OCI-LY3 (cell line): ENCODE data around the gene DDX31.

Experiments used
- H2AFZ ChIP-seq: fragments of 200-600, 300-600 bp; shearing (Covaris generic); 2 replicates; pipeline ENCODE4 v1.6.0; 2014; ENCODE audit warnings: antibody characterized with exemption, low read depth, low read length
- H3K27ac ChIP-seq: fragments of 200-600, 300-600 bp; sonication (generic); 2 replicates; pipeline ENCODE4 v1.5.1; 2014; ENCODE audit warnings: mild to moderate bottlenecking, low read length, moderate library complexity, mixed read lengths
- H3K27me3 ChIP-seq: fragments of 200-600, 300-600 bp; sonication (generic); 2 replicates; pipeline ENCODE4 v1.6.1; 2014; ENCODE audit warnings: low read depth, low read length, mixed read lengths
- H3K36me3 ChIP-seq: fragments of 200-600, 300-600 bp; sonication (generic); replicated peaks from 2 replicates; pipeline ENCODE3; 2014; ENCODE audit warnings: low read depth, low read length, mixed read lengths
- H3K4me1 ChIP-seq: fragments of 300-600, 200-600 bp; sonication (generic); 2 replicates; pipeline ENCODE4 v1.6.1; 2014; ENCODE audit warnings: low read length, mixed read lengths
- H3K4me2 ChIP-seq: fragments of 200-600, 300-600 bp; sonication (generic); 2 replicates; pipeline ENCODE4 v1.6.1; 2014; ENCODE audit warnings: low read length, mixed read lengths
- H3K4me3 ChIP-seq: fragments of 300-600, 200-600 bp; sonication (generic); 2 replicates; pipeline ENCODE4 v1.5.1; 2014; ENCODE audit warnings: antibody characterized with exemption, mild to moderate bottlenecking, low read length, moderate library complexity
- H3K79me2 ChIP-seq: fragments of 300-600, 200-600 bp; shearing (Covaris generic); 2 replicates; pipeline ENCODE4 v1.6.1; 2014; ENCODE audit warnings: mild to moderate bottlenecking, low read length, mixed read lengths
- H3K9ac ChIP-seq: fragments of 300-600, 200-600 bp; shearing (Covaris generic); 2 replicates; pipeline ENCODE4 v1.6.0; 2014; ENCODE audit warnings: mild to moderate bottlenecking, low read length, moderate library complexity
- H3K9me3 ChIP-seq: fragments of 200-600, 300-600 bp; shearing (Covaris generic); 2 replicates; pipeline ENCODE4 v1.6.1; 2014; ENCODE audit warnings: low read length, mixed read lengths; ENCODE audit not compliant: insufficient read depth
- H4K20me1 ChIP-seq: fragments of 200-600, 300-600 bp; sonication (generic); 2 replicates; pipeline ENCODE4 v1.6.1; 2016; ENCODE audit warnings: low read length, mixed read lengths; ENCODE audit not compliant: insufficient read depth
- EZH2phosphoT487 ChIP-seq: fragments of 200-600 bp; shearing (Covaris generic); IDR thresholded peaks from 2 replicates; pipeline ENCODE4 v1.6.1; 2018; ENCODE audit warnings: antibody characterized with exemption, mixed run types, low read depth
- TF ChIP-seq, protein P1 (sequence below): fragments of 200-600, 300-600 bp; sonication (generic); IDR thresholded peaks from 2 replicates; pipeline ENCODE4 v1.5.1; 2014; ENCODE audit warnings: antibody characterized with exemption, low read length, low read depth

The DDX31 gene

DNA sequence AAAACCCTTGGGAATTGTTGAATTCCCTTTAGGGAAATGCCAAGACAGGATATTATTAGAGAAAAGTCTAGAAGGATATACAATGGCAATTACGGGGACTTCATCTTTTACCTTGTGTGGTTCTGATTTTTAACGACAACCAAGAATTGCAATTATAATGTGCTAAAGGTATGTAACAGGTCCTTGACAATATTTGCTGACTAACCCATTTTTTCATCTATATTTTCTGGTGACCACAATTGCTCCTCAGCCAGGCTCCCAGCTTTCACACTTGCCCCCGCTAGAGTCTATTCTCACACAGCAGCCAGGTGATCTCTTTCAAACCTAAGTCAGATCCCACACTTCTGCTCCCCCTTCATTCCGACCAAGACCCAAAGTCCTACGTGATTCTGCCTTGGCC lies 53.1 kb downstream of the DDX31 start:
- Histone ChIP-seq H3K79me2 (no peaks in the 10 kb centered on the region), H2AFZ (no peak overlapping the region), H3K4me3 (no peak overlapping the region), H3K27me3 (no peaks in the 10 kb centered on the region), H3K4me2 (no peak overlapping the region), H3K27ac (no peak overlapping the region), H3K9ac (no peak overlapping the region), H3K4me1 (no peaks in the 10 kb centered on the region), H3K9me3 (no peaks in the 10 kb centered on the region), H4K20me1 (no peaks in the 10 kb centered on the region), H3K36me3 (peaks cover 60% of the 10 kb centered on the region)
- no peak for TF ChIP-seq EZH2phosphoT487
- TF ChIP-seq, protein P1, sequence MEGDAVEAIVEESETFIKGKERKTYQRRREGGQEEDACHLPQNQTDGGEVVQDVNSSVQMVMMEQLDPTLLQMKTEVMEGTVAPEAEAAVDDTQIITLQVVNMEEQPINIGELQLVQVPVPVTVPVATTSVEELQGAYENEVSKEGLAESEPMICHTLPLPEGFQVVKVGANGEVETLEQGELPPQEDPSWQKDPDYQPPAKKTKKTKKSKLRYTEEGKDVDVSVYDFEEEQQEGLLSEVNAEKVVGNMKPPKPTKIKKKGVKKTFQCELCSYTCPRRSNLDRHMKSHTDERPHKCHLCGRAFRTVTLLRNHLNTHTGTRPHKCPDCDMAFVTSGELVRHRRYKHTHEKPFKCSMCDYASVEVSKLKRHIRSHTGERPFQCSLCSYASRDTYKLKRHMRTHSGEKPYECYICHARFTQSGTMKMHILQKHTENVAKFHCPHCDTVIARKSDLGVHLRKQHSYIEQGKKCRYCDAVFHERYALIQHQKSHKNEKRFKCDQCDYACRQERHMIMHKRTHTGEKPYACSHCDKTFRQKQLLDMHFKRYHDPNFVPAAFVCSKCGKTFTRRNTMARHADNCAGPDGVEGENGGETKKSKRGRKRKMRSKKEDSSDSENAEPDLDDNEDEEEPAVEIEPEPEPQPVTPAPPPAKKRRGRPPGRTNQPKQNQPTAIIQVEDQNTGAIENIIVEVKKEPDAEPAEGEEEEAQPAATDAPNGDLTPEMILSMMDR: no peak

DNA sequence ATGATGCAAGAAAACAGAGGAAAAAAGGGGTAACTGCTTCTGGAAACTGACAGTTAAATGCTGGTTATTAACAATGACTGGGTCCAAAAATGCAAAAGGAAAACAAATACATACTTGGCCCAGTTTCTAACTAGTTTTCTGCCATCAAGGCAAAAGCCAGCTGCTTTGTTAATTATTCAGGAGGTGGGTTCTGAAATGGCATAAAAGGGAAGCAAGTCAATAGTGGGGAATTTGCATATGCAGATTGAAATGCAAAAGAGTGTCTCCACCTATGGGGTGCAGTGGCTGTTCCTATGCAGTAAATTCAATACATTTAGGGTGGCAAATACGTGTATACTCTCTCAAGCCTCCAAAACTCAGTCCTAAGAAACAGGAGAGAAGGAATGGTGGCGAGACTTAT lies 54.0 kb downstream of the DDX31 start:
- Histone ChIP-seq H3K9me3 (no peaks in the 10 kb centered on the region), H3K27me3 (no peaks in the 10 kb centered on the region), H3K4me2 (no peak overlapping the region), H3K36me3 (peaks cover 65% of the 10 kb centered on the region), H3K27ac (no peak overlapping the region), H3K4me3 (no peak overlapping the region), H4K20me1 (no peaks in the 10 kb centered on the region), H3K9ac (no peak overlapping the region), H2AFZ (no peak overlapping the region), H3K79me2 (no peaks in the 10 kb centered on the region), H3K4me1 (no peaks in the 10 kb centered on the region)
- TF ChIP-seq, protein P1: no peak
- TF ChIP-seq EZH2phosphoT487: no peak

DNA sequence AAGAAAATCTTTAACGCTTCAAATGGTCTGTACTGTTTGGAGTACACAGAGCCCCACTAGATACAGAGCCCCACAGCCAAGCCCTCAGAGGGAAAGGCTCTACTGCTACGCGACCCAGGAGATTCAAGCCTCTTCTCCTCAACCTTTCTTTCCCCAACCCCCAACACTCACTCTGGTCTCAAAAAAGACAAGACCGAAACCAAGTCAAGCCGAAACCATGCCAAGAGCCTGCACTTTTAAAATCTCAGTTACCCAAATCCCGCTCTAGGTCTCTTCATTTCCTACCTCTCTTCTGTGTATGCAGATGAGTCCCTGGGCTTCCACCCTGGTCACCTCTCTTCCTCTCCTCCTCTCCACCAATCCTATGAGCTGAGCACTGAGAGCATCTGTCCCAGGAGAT lies 55.5 kb downstream of the DDX31 start:
- TF ChIP-seq, protein P1: no peak
- no peak for TF ChIP-seq EZH2phosphoT487
- H3K9ac ChIP-seq: no peak overlapping the region
- H3K36me3 ChIP-seq: peaks cover 64% of the 10 kb centered on the region
- H3K27ac ChIP-seq: no peak overlapping the region
- H3K4me3 ChIP-seq: no peak overlapping the region
- H3K27me3 ChIP-seq: no peaks in the 10 kb centered on the region
- no peaks in the 10 kb centered on the region for H3K4me1 ChIP-seq
- no peaks in the 10 kb centered on the region for H4K20me1 ChIP-seq
- H2AFZ ChIP-seq: no peak overlapping the region
- no peak overlapping the region for H3K4me2 ChIP-seq
- H3K9me3 ChIP-seq: no peaks in the 10 kb centered on the region
- no peaks in the 10 kb centered on the region for H3K79me2 ChIP-seq

DNA sequence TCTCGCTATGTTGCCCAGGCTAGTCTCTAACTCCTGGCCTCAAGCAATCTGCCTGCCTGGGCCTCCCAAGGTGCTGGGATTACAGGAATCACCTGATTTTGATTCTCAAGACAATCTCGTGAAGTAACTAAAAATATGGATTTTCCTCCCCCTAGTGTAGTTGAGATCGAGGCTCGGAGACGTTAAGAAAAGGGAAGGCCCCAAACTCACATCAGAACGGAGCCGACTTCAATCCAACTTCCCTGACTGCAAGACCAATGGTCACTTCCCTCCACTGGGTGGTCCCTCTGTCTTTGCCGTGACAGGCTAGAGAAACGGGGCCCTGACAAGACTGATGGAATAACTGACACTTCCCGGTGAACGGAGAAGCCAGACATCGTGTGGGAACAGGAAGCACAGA lies 59.1 kb downstream of the DDX31 start:
- Histone ChIP-seq H3K9ac (no peak overlapping the region), H3K9me3 (no peaks in the 10 kb centered on the region), H3K4me3 (no peak overlapping the region), H3K79me2 (no peaks in the 10 kb centered on the region), H3K4me1 (no peaks in the 10 kb centered on the region), H3K27me3 (no peaks in the 10 kb centered on the region), H2AFZ (no peak overlapping the region), H3K27ac (no peak overlapping the region), H3K4me2 (no peak overlapping the region), H4K20me1 (no peaks in the 10 kb centered on the region), H3K36me3 (peaks cover 52% of the 10 kb centered on the region)
- no peak for TF ChIP-seq EZH2phosphoT487
- TF ChIP-seq, protein P1: no peak
